ENCODE measurements around the gene ARL8B.

Gene ARL8B

GRCh38 chr3:5198986-5199731 lies 77.1 kb downstream of the ARL8B start:
- TF ChIP-seq PPARA (CRISPR knock-in tag; IDR thresholded peaks at IDR 0.05; ENCODE audit: borderline replicate concordance) (no peak), CSDC2 (CRISPR knock-in tag; IDR thresholded peaks at IDR 0.05) (no peak), ZFP30 (CRISPR knock-in tag; IDR thresholded peaks at IDR 0.05) (no peak), ZNF565 (CRISPR knock-in tag; conservative IDR thresholded peaks at IDR 0.05; ENCODE audit: low read depth) (no peak), ZFP3 (CRISPR knock-in tag; IDR thresholded peaks at IDR 0.05) (no peak), ZC3H10 (CRISPR knock-in tag; IDR thresholded peaks at IDR 0.05) (no peak)
- ATAC-seq, result no peak

GRCh38 chr3:5201536-5201935 lies 79.4 kb downstream of the ARL8B start:
- no peak for TF ChIP-seq OSR1 (CRISPR knock-in tag; IDR thresholded peaks at IDR 0.05)
- TF ChIP-seq ZNF565 (CRISPR knock-in tag; conservative IDR thresholded peaks at IDR 0.05; ENCODE audit: low read depth), result no peak
- TF ChIP-seq, protein P1, sequence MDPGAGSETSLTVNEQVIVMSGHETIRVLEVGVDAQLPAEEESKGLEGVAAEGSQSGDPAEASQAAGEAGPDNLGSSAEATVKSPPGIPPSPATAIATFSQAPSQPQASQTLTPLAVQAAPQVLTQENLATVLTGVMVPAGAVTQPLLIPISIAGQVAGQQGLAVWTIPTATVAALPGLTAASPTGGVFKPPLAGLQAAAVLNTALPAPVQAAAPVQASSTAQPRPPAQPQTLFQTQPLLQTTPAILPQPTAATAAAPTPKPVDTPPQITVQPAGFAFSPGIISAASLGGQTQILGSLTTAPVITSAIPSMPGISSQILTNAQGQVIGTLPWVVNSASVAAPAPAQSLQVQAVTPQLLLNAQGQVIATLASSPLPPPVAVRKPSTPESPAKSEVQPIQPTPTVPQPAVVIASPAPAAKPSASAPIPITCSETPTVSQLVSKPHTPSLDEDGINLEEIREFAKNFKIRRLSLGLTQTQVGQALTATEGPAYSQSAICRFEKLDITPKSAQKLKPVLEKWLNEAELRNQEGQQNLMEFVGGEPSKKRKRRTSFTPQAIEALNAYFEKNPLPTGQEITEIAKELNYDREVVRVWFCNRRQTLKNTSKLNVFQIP (CRISPR knock-in tag; IDR thresholded peaks at IDR 0.05; ENCODE audit: borderline replicate concordance, low read depth), result no peak; the same call in 1 of the 2 replicates
- TF ChIP-seq TSHZ2 (CRISPR knock-in tag; IDR thresholded peaks at IDR 0.05), result peak; percentile 72; the same call in 1 of the 2 replicates
- peak; percentile 83 for TF ChIP-seq TCF4 (CRISPR knock-in tag; IDR thresholded peaks at IDR 0.05; ENCODE audit: borderline replicate concordance)
- TF ChIP-seq RARB (CRISPR knock-in tag; IDR thresholded peaks at IDR 0.05), result no peak
- no peak for TF ChIP-seq ZFP30 (CRISPR knock-in tag; IDR thresholded peaks at IDR 0.05)
- TF ChIP-seq, protein P2, sequence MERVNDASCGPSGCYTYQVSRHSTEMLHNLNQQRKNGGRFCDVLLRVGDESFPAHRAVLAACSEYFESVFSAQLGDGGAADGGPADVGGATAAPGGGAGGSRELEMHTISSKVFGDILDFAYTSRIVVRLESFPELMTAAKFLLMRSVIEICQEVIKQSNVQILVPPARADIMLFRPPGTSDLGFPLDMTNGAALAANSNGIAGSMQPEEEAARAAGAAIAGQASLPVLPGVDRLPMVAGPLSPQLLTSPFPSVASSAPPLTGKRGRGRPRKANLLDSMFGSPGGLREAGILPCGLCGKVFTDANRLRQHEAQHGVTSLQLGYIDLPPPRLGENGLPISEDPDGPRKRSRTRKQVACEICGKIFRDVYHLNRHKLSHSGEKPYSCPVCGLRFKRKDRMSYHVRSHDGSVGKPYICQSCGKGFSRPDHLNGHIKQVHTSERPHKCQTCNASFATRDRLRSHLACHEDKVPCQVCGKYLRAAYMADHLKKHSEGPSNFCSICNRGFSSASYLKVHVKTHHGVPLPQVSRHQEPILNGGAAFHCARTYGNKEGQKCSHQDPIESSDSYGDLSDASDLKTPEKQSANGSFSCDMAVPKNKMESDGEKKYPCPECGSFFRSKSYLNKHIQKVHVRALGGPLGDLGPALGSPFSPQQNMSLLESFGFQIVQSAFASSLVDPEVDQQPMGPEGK (CRISPR knock-in tag; IDR thresholded peaks at IDR 0.05; ENCODE audit: borderline replicate concordance), result peak; percentile 21; the same call in 1 of the 2 replicates
- no peak; the same call in 1 of the 2 replicates for TF ChIP-seq SNAI2 (CRISPR knock-in tag; IDR thresholded peaks at IDR 0.05)
- peak; percentile 97 for TF ChIP-seq ISL1 (CRISPR knock-in tag; IDR thresholded peaks at IDR 0.05)
- TF ChIP-seq, protein P3, sequence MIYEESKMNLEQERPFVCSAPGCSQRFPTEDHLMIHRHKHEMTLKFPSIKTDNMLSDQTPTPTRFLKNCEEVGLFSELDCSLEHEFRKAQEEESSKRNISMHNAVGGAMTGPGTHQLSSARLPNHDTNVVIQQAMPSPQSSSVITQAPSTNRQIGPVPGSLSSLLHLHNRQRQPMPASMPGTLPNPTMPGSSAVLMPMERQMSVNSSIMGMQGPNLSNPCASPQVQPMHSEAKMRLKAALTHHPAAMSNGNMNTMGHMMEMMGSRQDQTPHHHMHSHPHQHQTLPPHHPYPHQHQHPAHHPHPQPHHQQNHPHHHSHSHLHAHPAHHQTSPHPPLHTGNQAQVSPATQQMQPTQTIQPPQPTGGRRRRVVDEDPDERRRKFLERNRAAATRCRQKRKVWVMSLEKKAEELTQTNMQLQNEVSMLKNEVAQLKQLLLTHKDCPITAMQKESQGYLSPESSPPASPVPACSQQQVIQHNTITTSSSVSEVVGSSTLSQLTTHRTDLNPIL (CRISPR knock-in tag; IDR thresholded peaks at IDR 0.05; ENCODE audit: low read depth), result peak; percentile 96
- TF ChIP-seq ZNF70 (CRISPR knock-in tag; IDR thresholded peaks at IDR 0.05), result no peak
- TF ChIP-seq CSDC2 (CRISPR knock-in tag; IDR thresholded peaks at IDR 0.05), result no peak
- TF ChIP-seq ZNF8 (CRISPR knock-in tag; IDR thresholded peaks at IDR 0.05), result peak; percentile 25; the same call in 1 of the 2 replicates
- peak; percentile 74; the same call in 1 of the 2 replicates for TF ChIP-seq ZFP3 (CRISPR knock-in tag; IDR thresholded peaks at IDR 0.05)
- peak; percentile 87; the same call in 1 of the 2 replicates for TF ChIP-seq CSRNP3 (CRISPR knock-in tag; IDR thresholded peaks at IDR 0.05)
- 0 out of 2 replicates have a peak, but pooled peaks have one; percentile 47 for TF ChIP-seq ARNTL (CRISPR knock-in tag; IDR thresholded peaks at IDR 0.05; ENCODE audit: borderline replicate concordance, low read depth)
- no peak for TF ChIP-seq TOX (CRISPR knock-in tag; IDR thresholded peaks at IDR 0.05; ENCODE audit: borderline replicate concordance)
- no peak for TF ChIP-seq ZC3H10 (CRISPR knock-in tag; IDR thresholded peaks at IDR 0.05)
- TF ChIP-seq BACH2 (CRISPR knock-in tag; IDR thresholded peaks at IDR 0.05; ENCODE audit: borderline replicate concordance), result no peak
- no peak for TF ChIP-seq GLIS3 (CRISPR knock-in tag; IDR thresholded peaks at IDR 0.05)
- TF ChIP-seq PPARA (CRISPR knock-in tag; IDR thresholded peaks at IDR 0.05; ENCODE audit: borderline replicate concordance), result no peak
- TF ChIP-seq ESRRG (CRISPR knock-in tag; IDR thresholded peaks at IDR 0.05), result peak; percentile 42; the same call in 1 of the 2 replicates
- peak; percentile 25; the same call in 1 of the 3 replicates for ATAC-seq
